NCI-H2196 (cell line): Measurements from ENCODE around the gene PHLDA3.

Experiments used
- DNase-seq: peaks from one replicate; lab custom pipeline; 2025; ENCODE audit not compliant: unreplicated experiment; lab: John Stamatoyannopoulos, UW

PHLDA3 gene

GRCh38 chr1:201468844-201469644, at the start of gene PHLDA3:
Gene PHLDA3, minus strand, starts transcription at chr1:201469188. Its CDS starts 402 bp downstream, at chr1:201468786.
- DNase-seq = peak; percentile 60

GRCh38 chr1:201518071-201518470, 49.1 kb upstream of the PHLDA3 start:
- DNase-seq = no peak

GRCh38 chr1:201517631-201518030, 48.6 kb upstream of the PHLDA3 start:
- no peak for DNase-seq

GRCh38 chr1:201516511-201517127, 47.6 kb upstream of the PHLDA3 start:
- DNase-seq = no peak

GRCh38 chr1:201515895-201516294, 46.9 kb upstream of the PHLDA3 start:
- DNase-seq = no peak

- no peak for DNase-seq
Measured at GRCh38 chr1:201515062-201515750, 46.2 kb upstream of the PHLDA3 start.

GRCh38 chr1:201514466-201514865, 45.5 kb upstream of the PHLDA3 start:
- DNase-seq = no peak

GRCh38 chr1:201513498-201514243, 44.7 kb upstream of the PHLDA3 start:
- DNase-seq = no peak

GRCh38 chr1:201511941-201512539, 43.1 kb upstream of the PHLDA3 start:
- no peak for DNase-seq

GRCh38 chr1:201511396-201511940, 42.5 kb upstream of the PHLDA3 start:
- no peak for DNase-seq

- DNase-seq = no peak
Measured at GRCh38 chr1:201510734-201511133, 41.7 kb upstream of the PHLDA3 start.

GRCh38 chr1:201509601-201510374, 40.8 kb upstream of the PHLDA3 start:
- no peak for DNase-seq

GRCh38 chr1:201508809-201509208, 39.8 kb upstream of the PHLDA3 start:
- no peak for DNase-seq

- DNase-seq = no peak
Measured at GRCh38 chr1:201507360-201507675, 38.3 kb upstream of the PHLDA3 start.

- DNase-seq = peak; percentile 89
Measured at GRCh38 chr1:201506557-201507359, 37.8 kb upstream of the PHLDA3 start, which contains the start of gene CSRP1. Gene CSRP1, minus strand, starts transcription at chr1:201507123. Its CDS starts 10,820 bp downstream, at chr1:201496303.

- no peak for DNase-seq
Measured at GRCh38 chr1:201506092-201506491, 37.1 kb upstream of the PHLDA3 start.

GRCh38 chr1:201505503-201505890, 36.5 kb upstream of the PHLDA3 start:
- peak; percentile 47 for DNase-seq

GRCh38 chr1:201504799-201505502, 36.0 kb upstream of the PHLDA3 start:
- peak; percentile 30 for DNase-seq
